Measurements from ENCODE around the gene STAM2.
"Not testable (repeated sequence)": the region's sequence is repeated elsewhere in the genome, so short reads cannot be mapped to it uniquely, and the experiment has no call there.

The STAM2 gene

GRCh38 chr2:152175368-152176112 is at the start of gene STAM2:
Gene STAM2, minus strand, starts transcription at chr2:152175763. Its CDS starts 121 bp downstream, at chr2:152175642.
- DNase-seq (ENCODE audit: low read depth, low spot score), result peak; percentile 84

DNA sequence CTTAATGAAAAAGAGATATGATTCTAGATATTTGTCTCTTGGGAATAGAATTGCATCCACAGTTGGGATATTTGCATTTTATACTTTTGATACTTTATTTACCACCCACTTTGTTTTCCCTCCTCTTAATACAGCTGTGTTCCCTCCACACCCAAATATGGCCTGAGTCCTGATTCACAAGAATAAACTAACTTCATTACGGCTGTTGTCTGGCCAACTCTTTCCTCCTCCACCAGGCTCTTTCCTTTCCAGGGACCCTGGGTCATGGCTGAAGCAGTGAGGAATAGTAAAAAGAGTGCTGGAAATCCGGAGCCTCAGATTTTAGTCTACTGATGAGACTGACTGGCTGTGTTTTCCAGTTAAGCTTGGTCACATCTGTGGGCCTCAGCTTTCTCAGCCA is 48.4 kb upstream of the STAM2 start:
- no peak for DNase-seq (ENCODE audit: low read depth, low spot score)

GRCh38 chr2:152222975-152223637 is 47.5 kb upstream of the STAM2 start:
- no peak for DNase-seq (ENCODE audit: low read depth, low spot score)

GRCh38 chr2:152221839-152222238 is 46.3 kb upstream of the STAM2 start:
- DNase-seq (ENCODE audit: low read depth, low spot score), result no peak

- DNase-seq (ENCODE audit: low read depth, low spot score), result no peak
These were observed 43.7 kb upstream of the STAM2 start for GRCh38 chr2:152219077-152219828.

- DNase-seq (ENCODE audit: low read depth, low spot score), result no peak
These were observed 25.9 kb upstream of the STAM2 start for GRCh38 chr2:152201466-152201830.

- no peak for DNase-seq (ENCODE audit: low read depth, low spot score)
These were observed 25.3 kb upstream of the STAM2 start for GRCh38 chr2:152200565-152201465.

DNA sequence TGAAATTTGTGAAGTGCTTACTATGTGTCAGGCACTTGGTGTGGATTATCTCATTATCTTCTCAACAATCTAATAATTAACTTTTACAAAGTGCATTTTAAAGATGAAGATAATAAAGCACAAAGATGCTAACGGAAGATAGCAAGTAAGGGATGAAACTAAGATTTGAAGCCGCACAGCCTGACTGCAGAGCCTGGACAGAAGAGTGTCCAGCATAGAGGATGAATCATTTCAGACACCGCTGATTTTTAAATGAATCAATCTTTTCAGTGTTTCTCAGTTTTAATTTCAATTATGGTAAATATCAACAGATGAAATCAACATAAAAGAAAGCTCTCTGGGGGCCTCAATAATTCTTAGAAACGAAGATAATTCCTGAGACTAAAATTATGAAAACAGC is 24.5 kb upstream of the STAM2 start:
- DNase-seq (ENCODE audit: low read depth, low spot score), result no peak

GRCh38 chr2:152198499-152198898 is 22.9 kb upstream of the STAM2 start:
- no peak for DNase-seq (ENCODE audit: low read depth, low spot score)

DNA sequence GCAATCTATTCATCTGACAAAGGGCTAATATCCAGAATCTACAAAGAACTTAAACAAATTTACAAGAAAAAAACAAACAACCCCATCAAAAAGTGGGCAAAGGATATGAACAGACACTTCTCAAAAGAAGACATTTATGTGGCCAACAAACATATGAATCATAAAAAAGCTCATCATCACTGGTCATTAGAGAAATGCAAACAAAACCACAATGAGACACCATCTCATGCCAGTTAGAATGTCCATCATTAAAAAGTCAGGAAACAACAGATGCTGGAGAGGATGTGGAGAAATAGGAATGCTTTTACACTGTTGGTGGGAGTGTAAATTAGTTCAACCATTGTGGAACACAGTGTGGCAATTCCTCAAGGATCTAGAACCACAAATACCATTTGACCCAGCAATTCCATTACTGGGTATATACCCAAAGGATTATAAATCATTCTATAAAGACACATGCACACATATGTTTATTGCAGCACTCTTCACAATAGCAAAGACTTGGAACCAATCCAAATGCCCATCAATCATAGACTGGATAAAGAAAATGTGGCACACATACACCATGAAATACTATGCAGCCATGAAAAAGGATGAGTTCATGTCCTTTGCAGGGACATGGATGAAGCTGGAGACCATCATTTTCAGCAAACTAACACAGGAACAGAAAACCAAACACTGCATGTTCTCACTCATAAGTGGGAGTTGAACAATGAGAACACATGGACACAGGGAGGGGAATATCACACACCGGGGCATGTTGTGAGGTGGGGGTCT is 22.1 kb upstream of the STAM2 start:
- not testable (repeated sequence) for DNase-seq (ENCODE audit: low read depth, low spot score)

DNA sequence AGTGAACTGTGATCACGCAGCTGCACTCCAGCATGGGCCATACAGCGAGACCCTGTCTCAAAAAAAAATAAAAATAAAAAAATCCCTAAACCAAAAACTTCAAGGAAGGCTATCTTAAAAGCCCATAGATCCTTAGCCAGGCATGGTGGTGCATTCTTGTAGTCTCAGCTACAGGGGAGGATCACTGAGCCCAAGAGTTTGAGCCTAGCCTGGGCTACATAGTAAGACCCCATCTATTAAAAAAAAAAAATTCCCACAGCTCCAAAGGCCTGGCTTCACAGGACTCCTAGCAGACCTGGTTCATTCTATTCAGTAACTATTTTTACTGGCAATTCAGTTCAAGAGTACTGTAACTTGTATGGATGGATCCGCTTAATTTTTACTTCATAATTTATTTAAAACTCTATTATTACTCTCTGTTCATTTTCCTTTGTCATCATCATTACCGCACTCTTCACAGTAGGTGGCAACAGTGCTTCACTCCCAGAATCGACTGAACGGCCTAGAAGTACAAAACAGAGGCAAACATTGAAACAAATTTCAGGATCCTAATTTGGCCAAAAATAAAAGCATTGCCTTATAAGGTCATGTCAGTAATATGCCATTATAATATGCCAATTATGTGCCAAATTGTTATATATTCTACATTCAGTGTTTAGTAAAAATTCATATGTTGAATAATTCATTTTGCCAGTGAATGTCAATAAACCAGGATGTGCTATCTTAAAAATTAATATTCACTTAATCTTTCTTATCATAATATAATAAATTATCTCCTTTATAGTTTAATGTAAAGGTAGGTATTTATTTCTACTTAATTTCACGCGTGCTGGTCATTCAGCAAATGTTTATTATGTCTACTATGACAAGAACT is 14.3 kb upstream of the STAM2 start:
- no peak for DNase-seq (ENCODE audit: low read depth, low spot score)

GRCh38 chr2:152186808-152187207 is 11.2 kb upstream of the STAM2 start:
- not testable (repeated sequence) for DNase-seq (ENCODE audit: low read depth, low spot score)

DNA sequence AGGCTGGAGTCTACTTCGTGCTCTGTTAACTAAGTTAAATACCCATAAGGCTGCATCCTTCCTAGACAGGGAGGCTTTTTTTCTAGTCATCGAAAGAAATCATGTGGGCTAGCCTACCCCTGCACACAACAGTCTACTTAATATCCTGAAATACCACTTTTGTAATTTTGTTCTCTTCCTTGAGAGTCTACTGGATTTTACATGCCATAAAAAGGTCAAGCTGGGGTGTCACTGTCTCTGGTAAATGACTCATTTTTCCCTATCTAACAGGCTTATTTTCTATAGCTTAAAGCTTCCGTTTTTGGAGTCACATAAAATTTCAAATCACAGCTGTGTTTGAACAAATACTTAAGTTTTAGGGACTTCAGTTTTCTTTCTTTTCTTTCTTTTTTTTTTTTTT is 10.7 kb upstream of the STAM2 start:
- DNase-seq (ENCODE audit: low read depth, low spot score), result no peak

DNA sequence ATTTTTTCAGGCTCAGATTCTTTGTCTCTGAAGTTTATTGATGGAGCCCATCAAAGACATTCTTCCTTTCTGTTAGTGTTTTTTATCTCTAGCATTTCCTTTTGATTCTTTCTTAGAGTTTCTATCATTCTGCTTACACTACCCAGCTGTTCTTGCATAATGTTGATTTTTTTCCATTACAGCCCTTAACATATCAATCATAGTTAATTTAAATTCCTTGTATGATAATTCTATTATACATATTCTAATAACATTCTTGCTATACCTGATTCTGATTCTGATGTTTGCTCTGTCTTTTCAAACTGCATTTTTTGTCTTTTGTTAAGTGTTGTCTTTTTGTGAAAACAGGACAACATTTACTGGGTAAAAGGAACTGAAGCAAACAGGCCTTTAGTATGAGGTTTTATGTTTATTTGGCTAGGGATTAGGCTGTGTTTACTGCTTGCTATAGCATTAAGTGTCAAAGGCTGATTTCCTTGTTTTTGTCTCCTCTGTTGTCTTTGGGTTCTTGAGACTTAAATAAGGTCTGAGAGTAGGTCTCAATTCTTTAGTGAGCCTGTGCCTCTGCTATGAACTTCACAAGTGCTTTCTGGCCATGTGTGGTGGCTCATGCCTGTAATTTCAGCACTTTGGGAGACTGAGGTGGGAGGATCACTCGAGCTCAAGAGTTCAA is 8.0 kb upstream of the STAM2 start:
- DNase-seq (ENCODE audit: low read depth, low spot score), result no peak

GRCh38 chr2:152177667-152178066 is 2.1 kb upstream of the STAM2 start:
- not testable (repeated sequence) for DNase-seq (ENCODE audit: low read depth, low spot score)

- no peak for DNase-seq (ENCODE audit: low read depth, low spot score)
These were observed 651 bp upstream of the STAM2 start for GRCh38 chr2:152176113-152176714.

DNA sequence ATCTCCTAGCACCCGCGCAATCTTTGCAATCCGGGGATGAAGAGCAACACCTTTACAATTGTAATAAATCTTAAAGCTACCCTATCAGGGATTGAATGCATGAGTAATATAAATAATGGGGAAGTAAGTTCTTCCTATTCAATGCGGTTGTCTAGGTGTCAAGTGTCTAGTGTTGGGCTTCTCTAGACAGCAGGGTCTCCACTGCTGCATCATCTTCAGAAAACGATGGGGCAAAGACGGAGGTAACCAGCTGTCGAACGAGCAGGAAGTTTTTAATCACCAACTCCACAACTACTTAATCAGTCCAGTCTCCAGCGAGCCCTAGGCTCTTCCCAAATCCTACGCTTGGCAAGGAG is 573 bp downstream of the STAM2 start:
- DNase-seq (ENCODE audit: low read depth, low spot score), result no peak

DNA sequence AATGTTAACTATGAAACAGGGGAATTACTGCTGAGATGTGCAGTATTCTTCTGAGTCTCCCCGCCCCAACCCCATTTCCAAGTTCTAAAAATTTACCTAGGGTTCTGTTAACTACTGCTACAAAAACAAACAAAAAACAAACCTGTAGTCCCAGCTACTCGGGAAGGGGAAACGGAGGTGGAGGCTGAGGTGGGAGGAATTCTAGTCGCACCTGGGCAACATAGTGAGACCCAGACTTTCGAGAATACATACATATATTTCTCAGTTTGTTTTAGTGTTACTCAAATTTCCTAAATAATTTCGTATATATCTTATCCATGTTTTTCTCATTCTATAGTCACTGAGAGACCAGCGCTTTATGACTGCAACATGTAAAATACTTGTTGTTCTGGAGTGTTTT is 989 bp downstream of the STAM2 start:
- no peak for DNase-seq (ENCODE audit: low read depth, low spot score)

DNA sequence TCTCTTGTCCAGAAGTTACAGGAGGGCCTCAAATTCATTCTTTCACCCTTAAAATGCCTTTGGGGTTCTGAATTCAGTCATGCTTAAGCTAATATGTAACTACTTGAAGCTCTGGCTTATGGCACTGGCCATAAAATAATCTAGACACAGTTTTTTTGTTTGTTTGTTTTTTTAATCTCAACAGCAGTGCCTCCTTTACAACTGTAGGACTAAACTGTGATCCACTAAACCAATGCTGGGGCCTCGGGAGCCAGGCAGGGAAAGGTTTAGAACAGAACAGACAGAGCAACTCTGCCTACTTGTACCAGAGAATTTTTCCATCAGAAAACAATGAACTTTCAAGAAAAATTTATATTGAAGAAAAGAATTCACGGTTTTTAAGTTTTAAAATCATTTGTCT is 1.7 kb downstream of the STAM2 start:
- DNase-seq (ENCODE audit: low read depth, low spot score), result no peak
